Measurements from ENCODE around the gene STMND1.

DNA sequence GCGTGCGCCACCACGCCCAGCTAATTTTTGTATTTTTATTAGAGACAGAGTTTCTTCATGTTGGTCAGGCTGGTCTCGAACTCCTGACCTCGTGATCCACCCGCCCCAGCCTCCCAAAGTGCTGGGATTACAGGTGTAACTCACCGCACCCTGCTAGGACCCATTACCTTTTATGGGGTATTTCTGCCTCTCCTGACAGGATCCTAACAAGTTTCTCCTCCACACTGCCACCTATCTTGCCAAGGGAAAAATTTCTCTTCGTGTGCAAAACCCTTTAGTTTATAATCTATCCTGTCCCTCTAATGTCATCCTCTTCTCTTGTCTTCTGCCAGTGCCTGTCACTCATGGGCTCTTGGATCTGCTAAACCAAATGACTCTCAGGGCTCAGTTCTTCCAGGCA lies 1.9 kb downstream of the STMND1 start:
- TF ChIP-seq SP1 (IDR thresholded peaks at IDR 0.05) = no peak
- TF ChIP-seq HDGF (IDR thresholded peaks at IDR 0.05; ENCODE audit: borderline replicate concordance) = no peak
- no peak for TF ChIP-seq FOXM1 (IDR thresholded peaks at IDR 0.05; ENCODE audit: borderline replicate concordance)
- TF ChIP-seq BHLHE40 (IDR thresholded peaks at IDR 0.05; ENCODE audit: borderline replicate concordance) = no peak
- TF ChIP-seq ARNT (IDR thresholded peaks at IDR 0.05) = no peak
- no peak for TF ChIP-seq NFRKB (IDR thresholded peaks at IDR 0.05)

Data from HEK293T (cell line).